ENCODE measurements around the gene GAL3ST2.

Gene GAL3ST2

DNA sequence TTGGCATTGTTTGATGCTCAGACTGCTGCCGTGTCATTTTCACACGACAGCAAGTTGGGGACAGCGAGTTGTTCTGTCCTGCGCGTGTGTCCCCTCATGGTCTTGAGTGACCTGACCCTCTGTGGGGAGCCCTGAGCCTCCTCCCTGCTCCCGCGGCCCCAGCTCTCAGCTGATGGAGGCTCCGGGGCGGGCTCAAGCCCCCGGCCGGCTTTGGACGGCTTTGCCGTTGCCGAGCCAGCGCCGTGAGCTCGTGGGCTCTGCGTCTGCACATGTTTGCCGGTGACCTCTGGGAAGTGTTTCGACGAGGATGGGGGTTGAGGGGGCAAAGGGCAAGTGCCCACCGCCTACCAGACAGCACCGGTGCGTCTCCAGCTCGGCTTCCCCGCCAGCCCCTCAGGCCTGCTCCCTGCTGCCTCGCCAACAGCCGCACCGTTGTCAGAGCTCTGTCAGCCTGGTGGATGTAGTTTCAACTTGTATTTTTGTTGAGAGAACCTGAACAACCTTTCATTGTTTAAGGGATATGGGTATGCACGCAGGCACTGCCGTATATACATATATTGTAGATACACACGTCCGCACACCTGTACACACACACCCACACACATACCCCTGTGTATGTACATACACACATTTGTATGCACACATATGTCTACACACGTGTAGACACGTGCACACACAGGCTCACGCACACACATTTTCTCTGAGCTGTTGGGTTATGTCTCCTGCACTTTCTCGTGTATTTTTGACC lies 68.4 kb downstream of the GAL3ST2 start:
- Histone ChIP-seq H3K4me3 (ENCODE audit: low read depth in 1 of 5, low read length in 5 of 5) (peak overlapping the region in 4 of 5 donors; percentile 17 to 62 (median 58)), H3K9me3 (ENCODE audit: control insufficient read depth in 5 of 5, low read length in 5 of 5) (no peaks in the 10 kb centered on the region), H3K36me3 (ENCODE audit: control insufficient read depth in 5 of 5, insufficient read depth in 5 of 5, low read length in 5 of 5) (no peaks in the 10 kb centered on the region), H3K9ac (ENCODE audit: low read length in 5 of 5) (peak overlapping the region in 3 of 5 donors; percentile 8 to 68 (median 66)), H3K27me3 (ENCODE audit: control insufficient read depth in 5 of 5, insufficient read depth in 4 of 5, low read length in 5 of 5) (peaks cover 0 to 2% (median 0%) of the 10 kb centered on the region in 5 donors), H3K27ac (ENCODE audit: low read depth, low read length) (peak overlapping the region; percentile 41), H3K4me1 (ENCODE audit: control insufficient read depth in 5 of 5, insufficient read depth in 5 of 5, low read length in 5 of 5) (peaks cover 0 to 27% (median 19%) of the 10 kb centered on the region in 5 donors)

DNA sequence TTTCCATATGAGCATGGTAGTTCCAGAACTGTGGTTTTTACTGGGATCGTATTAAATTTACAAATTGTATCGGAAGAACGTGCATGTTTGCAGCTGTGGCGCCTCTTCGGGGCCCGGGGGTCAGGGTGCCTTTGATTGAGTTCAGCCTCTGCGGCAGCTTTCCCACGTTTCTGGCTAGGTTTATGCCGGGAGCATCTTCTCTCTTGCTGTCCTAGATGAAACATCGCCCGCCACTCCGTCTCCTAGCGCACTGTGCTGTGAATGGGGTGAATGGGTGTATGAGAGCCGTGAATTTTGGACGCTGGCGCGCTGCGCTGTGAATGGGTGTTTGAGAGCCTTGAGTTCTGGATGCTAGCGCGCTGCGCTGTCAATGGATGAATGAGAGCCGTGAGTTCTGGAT lies 69.8 kb downstream of the GAL3ST2 start:
- Histone ChIP-seq H3K9me3 (ENCODE audit: control insufficient read depth in 5 of 5, low read length in 5 of 5) (no peaks in the 10 kb centered on the region), H3K4me3 (ENCODE audit: low read depth in 1 of 5, low read length in 5 of 5) (no peak overlapping the region), H3K27ac (ENCODE audit: low read depth, low read length) (no peak overlapping the region), H3K4me1 (ENCODE audit: control insufficient read depth in 5 of 5, insufficient read depth in 5 of 5, low read length in 5 of 5) (peaks cover 0 to 27% (median 19%) of the 10 kb centered on the region in 5 donors), H3K27me3 (ENCODE audit: control insufficient read depth in 5 of 5, insufficient read depth in 4 of 5, low read length in 5 of 5) (peaks cover 0 to 2% (median 0%) of the 10 kb centered on the region in 5 donors), H3K36me3 (ENCODE audit: control insufficient read depth in 5 of 5, insufficient read depth in 5 of 5, low read length in 5 of 5) (no peaks in the 10 kb centered on the region), H3K9ac (ENCODE audit: low read length in 5 of 5) (no peak overlapping the region)

- H3K4me3 ChIP-seq (ENCODE audit: low read depth in 1 of 5, low read length in 5 of 5): no peak overlapping the region
- peaks cover 0 to 12% (median 12%) of the 10 kb centered on the region in 5 donors for H3K4me1 ChIP-seq (ENCODE audit: control insufficient read depth in 5 of 5, insufficient read depth in 5 of 5, low read length in 5 of 5)
- no peaks in the 10 kb centered on the region for H3K36me3 ChIP-seq (ENCODE audit: control insufficient read depth in 5 of 5, insufficient read depth in 5 of 5, low read length in 5 of 5)
- H3K27me3 ChIP-seq (ENCODE audit: control insufficient read depth in 5 of 5, insufficient read depth in 4 of 5, low read length in 5 of 5): peaks cover 0 to 2% (median 0%) of the 10 kb centered on the region in 5 donors
- no peak overlapping the region for H3K27ac ChIP-seq (ENCODE audit: low read depth, low read length)
- H3K9ac ChIP-seq (ENCODE audit: low read length in 5 of 5): no peak overlapping the region
- no peaks in the 10 kb centered on the region for H3K9me3 ChIP-seq (ENCODE audit: control insufficient read depth in 5 of 5, low read length in 5 of 5)
These were observed 72.4 kb downstream of the GAL3ST2 start for GRCh38 chr2:241848761-241849615.

GRCh38 chr2:241849616-241850543 lies 73.3 kb downstream of the GAL3ST2 start:
- Histone ChIP-seq H3K4me1 (ENCODE audit: control insufficient read depth in 5 of 5, insufficient read depth in 5 of 5, low read length in 5 of 5) (peaks cover 0 to 10% (median 8%) of the 10 kb centered on the region in 5 donors), H3K36me3 (ENCODE audit: control insufficient read depth in 5 of 5, insufficient read depth in 5 of 5, low read length in 5 of 5) (no peaks in the 10 kb centered on the region), H3K9ac (ENCODE audit: low read length in 5 of 5) (no peak overlapping the region), H3K27ac (ENCODE audit: low read depth, low read length) (no peak overlapping the region), H3K9me3 (ENCODE audit: control insufficient read depth in 5 of 5, low read length in 5 of 5) (no peaks in the 10 kb centered on the region), H3K27me3 (ENCODE audit: control insufficient read depth in 5 of 5, insufficient read depth in 4 of 5, low read length in 5 of 5) (peaks cover 0 to 2% (median 0%) of the 10 kb centered on the region in 5 donors), H3K4me3 (ENCODE audit: low read depth in 1 of 5, low read length in 5 of 5) (no peak overlapping the region)

DNA sequence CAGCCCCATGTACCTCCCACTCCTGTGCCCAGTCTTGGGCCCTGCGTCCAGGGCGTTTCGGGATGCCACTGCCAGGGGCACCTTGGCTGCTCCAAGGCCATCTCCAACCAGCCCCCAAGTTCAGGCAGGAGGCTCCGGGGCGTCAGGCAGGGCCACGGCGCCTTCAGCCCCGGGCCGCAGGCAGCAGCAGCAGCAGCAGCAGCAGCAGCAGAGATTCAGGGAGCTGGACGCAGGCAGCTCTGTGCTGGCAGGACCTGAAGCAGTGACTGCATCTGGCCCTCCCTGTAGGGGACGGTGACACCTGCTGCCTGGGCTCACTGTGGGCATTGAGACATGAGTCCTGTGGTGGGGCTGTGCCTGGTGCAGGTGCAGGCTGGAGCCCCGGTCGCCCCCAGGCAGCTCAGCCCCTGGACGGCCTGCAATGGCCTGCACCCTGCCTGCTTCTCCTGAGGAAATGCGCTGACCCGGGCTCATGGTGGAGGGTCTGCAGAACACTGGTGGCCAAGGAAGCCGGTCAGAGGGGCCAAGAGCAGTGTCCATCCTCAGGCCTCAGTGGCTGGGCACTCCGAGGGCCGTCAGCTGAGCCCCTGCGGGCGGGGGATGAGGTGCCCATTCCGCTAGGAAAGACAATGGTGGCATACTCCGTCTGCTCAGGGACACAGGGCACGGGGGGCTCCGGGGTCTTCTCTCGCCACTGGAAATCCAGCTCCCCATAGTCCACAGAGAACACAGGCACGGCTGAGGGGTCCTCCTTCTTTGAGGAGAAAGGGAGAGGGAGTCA lies 74.1 kb downstream of the GAL3ST2 start:
- H3K27ac ChIP-seq (ENCODE audit: low read depth, low read length): no peak overlapping the region
- no peak overlapping the region for H3K9ac ChIP-seq (ENCODE audit: low read length in 5 of 5)
- peaks cover 0 to 14% (median 4%) of the 10 kb centered on the region in 5 donors for H3K4me1 ChIP-seq (ENCODE audit: control insufficient read depth in 5 of 5, insufficient read depth in 5 of 5, low read length in 5 of 5)
- no peaks in the 10 kb centered on the region for H3K9me3 ChIP-seq (ENCODE audit: control insufficient read depth in 5 of 5, low read length in 5 of 5)
- H3K4me3 ChIP-seq (ENCODE audit: low read depth in 1 of 5, low read length in 5 of 5): no peak overlapping the region
- peaks cover 0 to 2% (median 0%) of the 10 kb centered on the region in 5 donors for H3K27me3 ChIP-seq (ENCODE audit: control insufficient read depth in 5 of 5, insufficient read depth in 4 of 5, low read length in 5 of 5)
- H3K36me3 ChIP-seq (ENCODE audit: control insufficient read depth in 5 of 5, insufficient read depth in 5 of 5, low read length in 5 of 5): no peaks in the 10 kb centered on the region

- Histone ChIP-seq H3K9me3 (ENCODE audit: control insufficient read depth in 5 of 5, low read length in 5 of 5) (no peaks in the 10 kb centered on the region), H3K36me3 (ENCODE audit: control insufficient read depth in 5 of 5, insufficient read depth in 5 of 5, low read length in 5 of 5) (no peaks in the 10 kb centered on the region), H3K4me1 (ENCODE audit: control insufficient read depth in 5 of 5, insufficient read depth in 5 of 5, low read length in 5 of 5) (peaks cover 0 to 22% (median 6%) of the 10 kb centered on the region in 5 donors), H3K27ac (ENCODE audit: low read depth, low read length) (no peak overlapping the region), H3K9ac (ENCODE audit: low read length in 5 of 5) (no peak overlapping the region), H3K4me3 (ENCODE audit: low read depth in 1 of 5, low read length in 5 of 5) (no peak overlapping the region), H3K27me3 (ENCODE audit: control insufficient read depth in 5 of 5, insufficient read depth in 4 of 5, low read length in 5 of 5) (no peaks in the 10 kb centered on the region)
These were observed 74.9 kb downstream of the GAL3ST2 start for GRCh38 chr2:241851325-241852115.

- H3K4me1 ChIP-seq (ENCODE audit: control insufficient read depth in 5 of 5, insufficient read depth in 5 of 5, low read length in 5 of 5): peaks cover 0 to 30% (median 14%) of the 10 kb centered on the region in 5 donors
- H3K9ac ChIP-seq (ENCODE audit: low read length in 5 of 5): no peak overlapping the region
- H3K36me3 ChIP-seq (ENCODE audit: control insufficient read depth in 5 of 5, insufficient read depth in 5 of 5, low read length in 5 of 5): no peaks in the 10 kb centered on the region
- no peak overlapping the region for H3K27ac ChIP-seq (ENCODE audit: low read depth, low read length)
- no peaks in the 10 kb centered on the region for H3K9me3 ChIP-seq (ENCODE audit: control insufficient read depth in 5 of 5, low read length in 5 of 5)
- no peak overlapping the region for H3K4me3 ChIP-seq (ENCODE audit: low read depth in 1 of 5, low read length in 5 of 5)
- no peaks in the 10 kb centered on the region for H3K27me3 ChIP-seq (ENCODE audit: control insufficient read depth in 5 of 5, insufficient read depth in 4 of 5, low read length in 5 of 5)
These were observed 75.7 kb downstream of the GAL3ST2 start for GRCh38 chr2:241852116-241852980.

GRCh38 chr2:241852981-241853631 lies 76.5 kb downstream of the GAL3ST2 start:
- Histone ChIP-seq H3K27ac (ENCODE audit: low read depth, low read length) (no peak overlapping the region), H3K9me3 (ENCODE audit: control insufficient read depth in 5 of 5, low read length in 5 of 5) (no peaks in the 10 kb centered on the region), H3K36me3 (ENCODE audit: control insufficient read depth in 5 of 5, insufficient read depth in 5 of 5, low read length in 5 of 5) (no peaks in the 10 kb centered on the region), H3K4me3 (ENCODE audit: low read depth in 1 of 5, low read length in 5 of 5) (no peak overlapping the region), H3K9ac (ENCODE audit: low read length in 5 of 5) (no peak overlapping the region), H3K4me1 (ENCODE audit: control insufficient read depth in 5 of 5, insufficient read depth in 5 of 5, low read length in 5 of 5) (peaks cover 0 to 32% (median 15%) of the 10 kb centered on the region in 5 donors), H3K27me3 (ENCODE audit: control insufficient read depth in 5 of 5, insufficient read depth in 4 of 5, low read length in 5 of 5) (no peaks in the 10 kb centered on the region)
